Non-pigmented ciliary epithelial cell (primary cell): ENCODE results near the gene EIF3CL.
"Not testable (repeated sequence)": the region's sequence is repeated elsewhere in the genome, so short reads cannot be mapped to it uniquely, and the experiment has no call there.

Experiments
- DNase-seq: peaks from one replicate; pipeline ENCODE4 v3.0.0-alpha.2; 2010; ENCODE audit warnings: low read depth

Gene EIF3CL

GRCh38 chr16:28403220-28404072 lies at the start of gene EIF3CL:
EIF3CL (minus strand) TSS chr16:28403841; CDS start chr16:28403618, 223 bp downstream.
- not testable (repeated sequence) for DNase-seq

DNA sequence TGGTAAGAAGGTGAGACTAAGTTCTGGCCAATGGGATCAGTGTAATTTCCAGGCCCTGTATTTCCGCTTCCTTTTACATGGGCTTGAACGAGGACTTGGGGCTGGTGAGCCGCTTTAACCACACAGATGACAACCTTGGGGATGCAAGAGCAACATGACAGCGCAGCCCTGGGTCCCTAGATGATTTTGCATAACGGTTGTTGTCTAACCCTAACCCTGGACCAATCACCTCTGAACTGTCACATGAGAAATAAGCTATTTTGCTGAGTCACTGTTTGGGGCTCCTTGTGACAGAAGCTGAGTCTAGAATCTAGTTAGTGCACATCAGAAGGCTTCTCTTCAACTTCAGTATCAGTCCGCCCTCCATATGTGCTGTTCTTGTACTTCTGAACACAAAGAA lies 43.4 kb upstream of the EIF3CL start:
- not testable (repeated sequence) for DNase-seq

GRCh38 chr16:28446388-28446787 lies 42.7 kb upstream of the EIF3CL start:
- DNase-seq, result not testable (repeated sequence)

GRCh38 chr16:28443943-28444342 lies 40.3 kb upstream of the EIF3CL start:
- not testable (repeated sequence) for DNase-seq

DNA sequence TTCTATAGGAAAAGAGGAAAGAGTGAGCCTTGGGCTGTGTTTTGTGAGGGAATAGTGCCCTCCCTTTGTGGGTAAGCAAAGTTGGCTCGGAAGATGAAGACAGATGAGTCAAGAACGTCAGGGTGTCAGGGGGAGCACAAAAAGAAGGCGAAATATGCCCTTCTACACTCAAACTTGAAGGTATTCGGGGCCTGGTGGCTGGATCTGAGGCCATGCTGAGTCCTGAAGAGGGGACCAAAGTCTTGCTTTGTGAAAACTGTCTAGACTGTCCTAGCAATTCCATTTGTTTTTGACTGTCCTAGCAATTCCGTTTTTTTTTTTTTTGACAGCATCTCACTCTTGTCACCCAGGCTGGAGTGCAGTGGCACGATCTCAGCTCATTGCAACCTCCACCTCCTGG lies 35.3 kb upstream of the EIF3CL start:
- not testable (repeated sequence) for DNase-seq

DNA sequence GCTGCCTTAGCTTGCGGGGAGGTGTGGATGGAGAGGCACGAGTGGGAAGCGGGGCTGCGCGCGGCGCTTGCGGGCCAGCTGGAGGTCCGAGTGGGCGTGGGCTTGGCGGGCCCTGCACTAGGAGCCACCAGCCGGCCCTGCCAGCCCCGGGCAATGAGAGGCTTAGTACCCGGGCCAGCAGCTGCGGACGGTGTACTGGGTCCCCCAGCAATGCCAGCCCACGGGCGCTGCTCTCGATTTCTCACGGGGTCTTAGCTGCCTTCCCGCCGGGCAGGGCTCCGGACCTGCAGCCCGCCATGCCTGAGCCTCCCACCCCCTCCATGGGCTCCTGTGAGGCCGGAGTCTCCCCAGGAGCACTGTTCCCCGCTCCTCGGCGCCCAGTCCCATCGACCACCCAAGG lies 31.7 kb upstream of the EIF3CL start:
- DNase-seq, result not testable (repeated sequence)

GRCh38 chr16:28426060-28426680 lies 22.5 kb upstream of the EIF3CL start:
- DNase-seq, result not testable (repeated sequence)

GRCh38 chr16:28421071-28421750 lies 17.6 kb upstream of the EIF3CL start:
- not testable (repeated sequence) for DNase-seq

DNA sequence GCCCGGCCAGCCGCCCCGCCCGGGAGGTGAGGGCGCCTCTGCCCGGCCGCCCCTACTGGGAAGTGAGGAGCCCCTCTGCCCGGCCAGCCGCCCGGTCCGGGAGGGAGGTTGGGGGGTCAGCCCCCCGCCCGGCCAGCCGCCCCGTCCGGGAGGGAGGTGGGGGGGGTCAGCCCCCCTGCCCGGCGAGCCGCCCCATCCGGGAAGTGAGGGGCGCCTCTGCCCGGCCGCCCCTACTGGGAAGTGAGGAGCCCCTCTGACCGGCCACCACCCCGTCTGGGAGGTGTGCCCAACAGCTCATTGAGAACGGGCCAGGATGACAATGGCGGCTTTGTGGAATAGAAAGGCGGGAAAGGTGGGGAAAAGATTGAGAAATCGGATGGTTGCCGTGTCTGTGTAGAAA lies 13.4 kb upstream of the EIF3CL start:
- not testable (repeated sequence) for DNase-seq

DNA sequence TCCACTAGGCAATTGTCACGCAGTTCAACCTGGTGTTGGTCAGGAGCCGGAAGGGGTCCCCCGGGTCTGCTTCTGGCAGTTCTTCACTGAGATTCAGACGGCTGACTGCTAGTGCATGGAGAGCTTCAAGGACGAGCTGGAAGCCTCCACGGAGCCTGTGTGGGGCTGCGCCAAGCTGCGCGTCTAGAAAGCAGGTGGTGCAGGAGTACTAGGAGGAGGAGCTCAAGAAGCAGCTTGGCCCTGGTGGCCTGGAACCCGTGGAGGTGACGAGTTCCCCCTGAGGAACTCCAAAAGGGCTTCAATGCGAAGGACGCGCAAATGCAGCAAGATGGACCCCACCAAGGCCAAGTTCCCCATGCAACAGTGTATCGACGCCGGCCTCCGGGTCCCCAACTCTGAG lies 10.9 kb upstream of the EIF3CL start:
- DNase-seq, result not testable (repeated sequence)

DNA sequence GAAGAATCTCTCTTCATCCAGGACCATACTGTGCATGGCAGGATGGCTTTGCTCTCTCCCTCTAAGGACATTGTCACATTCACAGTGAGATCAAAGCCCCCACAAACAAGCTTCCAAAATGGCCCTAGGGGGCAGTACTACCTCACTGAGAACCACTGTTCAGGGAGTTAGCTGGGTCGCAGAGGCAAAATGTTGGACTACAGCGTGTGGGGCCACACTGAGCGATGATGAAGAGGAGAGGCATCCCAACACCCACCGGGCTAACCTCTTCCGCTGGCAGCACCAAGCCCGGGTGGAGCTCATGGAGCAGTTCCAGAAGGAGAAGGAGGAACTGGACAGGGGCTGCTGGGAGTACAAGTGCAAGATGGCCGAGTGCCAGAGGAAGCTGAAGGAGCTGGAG lies 9.9 kb upstream of the EIF3CL start:
- not testable (repeated sequence) for DNase-seq

DNA sequence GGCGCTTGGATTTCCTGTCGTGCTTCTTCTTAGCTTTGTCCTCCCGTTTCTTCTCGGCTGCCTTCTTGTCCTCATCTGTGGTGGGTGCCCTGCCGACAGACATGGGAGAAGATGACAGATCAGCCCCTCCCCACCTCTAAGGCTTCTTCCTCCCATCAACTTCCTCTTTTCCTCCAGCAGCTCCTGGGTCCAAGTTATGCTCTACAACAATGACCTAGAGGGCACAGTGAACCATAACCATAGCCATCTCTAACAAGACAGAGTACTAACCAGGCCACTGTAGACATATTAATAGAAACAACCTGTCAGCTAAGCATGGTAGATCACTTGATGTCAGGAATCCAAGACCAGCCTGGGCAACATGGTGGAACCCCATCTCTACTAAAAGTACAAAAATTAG lies 11.6 kb downstream of the EIF3CL start:
- DNase-seq, result not testable (repeated sequence)

- not testable (repeated sequence) for DNase-seq
Measured at GRCh38 chr16:28382177-28382867, 21.3 kb downstream of the EIF3CL start.

GRCh38 chr16:28377822-28378221 lies 25.8 kb downstream of the EIF3CL start:
- DNase-seq, result not testable (repeated sequence)

GRCh38 chr16:28377108-28377625 lies 26.5 kb downstream of the EIF3CL start:
- not testable (repeated sequence) for DNase-seq

GRCh38 chr16:28375115-28375514 lies 28.5 kb downstream of the EIF3CL start:
- not testable (repeated sequence) for DNase-seq

GRCh38 chr16:28374281-28374680 lies 29.4 kb downstream of the EIF3CL start:
- not testable (repeated sequence) for DNase-seq

DNA sequence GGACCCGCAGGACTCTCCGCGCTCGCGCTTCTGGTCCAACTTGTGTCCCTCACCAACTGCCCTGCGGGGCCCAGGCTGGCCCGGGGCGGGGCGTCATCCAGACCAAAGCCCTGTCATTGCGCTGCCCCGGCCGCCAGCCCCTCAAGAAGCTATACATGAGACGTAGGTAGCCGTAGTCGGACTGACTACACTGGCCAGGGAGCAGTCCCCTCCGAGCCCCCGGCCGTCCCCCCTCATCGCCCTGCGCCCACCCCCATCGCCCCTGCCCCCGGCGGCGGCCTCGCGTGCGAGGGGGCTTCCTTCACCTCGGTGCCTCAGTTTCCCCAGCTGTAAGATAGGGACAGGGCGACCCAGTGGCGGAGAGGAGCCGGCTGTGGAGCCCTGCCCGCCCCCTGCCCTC lies 35.7 kb downstream of the EIF3CL start:
- not testable (repeated sequence) for DNase-seq

- not testable (repeated sequence) for DNase-seq
Measured at GRCh38 chr16:28364268-28365173, 39.1 kb downstream of the EIF3CL start.

DNA sequence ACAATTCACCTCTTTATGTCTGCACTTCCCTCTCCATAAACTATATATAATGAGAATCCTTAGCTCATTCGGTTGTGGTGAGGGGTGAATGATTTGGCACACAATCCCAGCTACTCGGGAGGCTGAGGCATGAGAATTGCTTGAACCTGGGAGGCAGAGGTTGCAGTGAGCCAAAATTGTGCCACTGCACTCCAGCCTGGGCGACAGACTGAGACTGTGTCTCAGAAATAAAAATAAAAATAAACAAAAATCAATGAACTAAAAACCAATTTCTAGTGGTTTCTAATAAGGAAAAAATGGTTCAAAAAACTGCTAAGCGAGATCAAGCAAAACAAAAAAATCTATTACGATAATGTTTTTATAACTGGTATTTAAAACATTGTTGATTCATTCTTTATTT lies 40.2 kb downstream of the EIF3CL start, which contains the start of gene NPIPB6:
Gene NPIPB6, minus strand, starts transcription at position 101 of the 400 bp plus-strand sequence. CDS start 686 bp downstream, outside the sequence.
- not testable (repeated sequence) for DNase-seq
